Endometrial microvascular endothelial cells (primary cell): ENCODE results near the gene CHD1. TPM values are rescaled to one million over a fixed set of nuclear protein-coding genes. Genes with fewer than 3 reads are reported as not detected.
"Not testable (repeated sequence)": the region's sequence is repeated elsewhere in the genome, so short reads cannot be mapped to it uniquely, and the experiment has no call there.

Experiments
- in situ Hi-C: cut with HindIII; loops from 2 replicates; pipeline ENCODE4 v1.10.0; 2017; ENCODE audit warnings: low sequenced_read_pairs, low pct_unique_long_range_greater_than_20kb; ENCODE audit errors: inconsistent ontology term
- total RNA-seq: library from RNA; depleted of rRNA; stranded (reverse); fragments of >200 nt; gene quantifications from one replicate; pipeline ENCODE4 v1.2.3, GENCODE V29; 2015; ENCODE audit errors: inconsistent ontology term

The CHD1 gene
- 31.1 TPM for total RNA-seq

DNA sequence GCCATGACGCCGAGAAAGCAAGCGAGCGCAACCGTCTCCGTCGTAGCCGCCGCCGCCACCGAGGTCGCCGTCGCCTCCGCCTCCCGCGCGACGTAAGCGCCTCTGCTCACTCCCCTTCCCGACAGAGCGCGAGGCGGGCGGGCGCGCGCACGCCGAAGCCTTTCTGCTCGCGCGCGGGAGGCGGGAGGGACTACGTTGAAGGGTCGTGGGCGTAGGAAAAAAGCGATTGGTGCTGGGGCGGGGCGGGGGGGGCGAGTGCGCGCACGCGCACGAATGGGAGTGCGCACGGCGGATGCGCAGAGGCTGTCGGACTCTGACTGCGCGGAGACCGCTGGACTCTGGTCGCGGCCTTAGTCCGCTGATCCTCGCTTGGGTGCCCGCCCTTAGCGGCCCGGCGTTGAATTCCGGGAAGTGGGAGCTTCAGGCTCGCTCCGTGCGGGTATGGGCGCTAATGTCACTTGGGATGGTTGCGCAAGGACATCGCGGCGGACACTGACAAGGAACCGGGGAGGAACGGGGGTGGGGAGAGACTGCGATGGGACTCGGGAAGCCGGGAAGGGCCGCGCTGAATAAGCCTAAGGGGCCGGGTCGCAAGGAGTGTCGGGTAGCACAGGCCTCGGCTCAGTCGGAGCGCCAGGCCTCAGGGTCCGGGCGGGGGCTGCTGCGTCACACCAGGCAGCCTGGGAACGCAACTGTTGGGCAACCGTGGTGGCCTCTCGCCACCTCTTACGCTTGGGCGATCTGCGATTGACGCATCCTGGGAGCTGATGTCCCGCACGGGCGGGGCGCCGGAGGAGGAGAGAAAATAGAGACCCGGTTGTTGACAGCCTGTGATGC, at the start of gene CHD1:
Gene CHD1, minus strand, starts transcription at position 135 of the 837 bp plus-strand sequence. CDS start 2,621 bp downstream, outside the sequence.
- in situ Hi-C loops, result no loop called here

DNA sequence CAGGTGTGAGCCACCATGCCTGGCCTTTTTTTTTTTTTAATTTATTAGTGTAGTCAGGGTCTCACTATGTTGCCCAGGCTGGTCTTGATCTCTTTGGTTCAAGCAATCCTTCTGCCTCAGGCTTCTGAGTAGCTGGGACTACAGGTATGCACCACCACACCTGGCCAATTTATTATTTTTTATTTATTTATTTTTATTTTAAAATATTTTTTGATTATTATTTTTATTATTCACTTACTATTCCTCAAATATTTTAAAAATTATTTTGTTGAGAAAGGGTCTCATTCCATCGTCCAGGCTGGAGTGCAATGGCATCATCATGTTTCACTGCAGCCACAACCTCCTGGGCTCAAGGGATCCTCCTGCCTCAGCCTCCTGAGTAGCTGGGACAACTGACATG, 49.7 kb upstream of the CHD1 start:
- in situ Hi-C loops, result no loop called here

DNA sequence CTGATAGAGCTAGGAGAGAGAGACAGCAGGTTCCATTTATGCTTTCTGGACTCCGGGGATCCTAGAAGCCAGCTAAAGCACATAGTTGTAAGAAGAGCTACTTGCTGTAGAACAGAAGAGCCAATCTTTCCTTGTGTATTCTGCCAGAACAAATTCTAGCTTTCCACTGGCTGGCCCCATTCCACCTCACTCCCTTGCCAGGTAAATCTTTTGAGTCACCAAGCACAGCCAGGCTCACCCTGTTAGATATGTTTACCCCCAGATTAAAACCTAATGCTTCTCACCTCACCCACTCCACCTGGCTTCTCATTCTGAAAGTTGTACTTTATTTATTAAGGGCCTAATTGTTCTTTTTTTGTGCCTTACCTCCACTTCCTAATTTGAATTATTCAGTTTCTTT, 48.9 kb upstream of the CHD1 start:
- in situ Hi-C loops, result no loop called here

DNA sequence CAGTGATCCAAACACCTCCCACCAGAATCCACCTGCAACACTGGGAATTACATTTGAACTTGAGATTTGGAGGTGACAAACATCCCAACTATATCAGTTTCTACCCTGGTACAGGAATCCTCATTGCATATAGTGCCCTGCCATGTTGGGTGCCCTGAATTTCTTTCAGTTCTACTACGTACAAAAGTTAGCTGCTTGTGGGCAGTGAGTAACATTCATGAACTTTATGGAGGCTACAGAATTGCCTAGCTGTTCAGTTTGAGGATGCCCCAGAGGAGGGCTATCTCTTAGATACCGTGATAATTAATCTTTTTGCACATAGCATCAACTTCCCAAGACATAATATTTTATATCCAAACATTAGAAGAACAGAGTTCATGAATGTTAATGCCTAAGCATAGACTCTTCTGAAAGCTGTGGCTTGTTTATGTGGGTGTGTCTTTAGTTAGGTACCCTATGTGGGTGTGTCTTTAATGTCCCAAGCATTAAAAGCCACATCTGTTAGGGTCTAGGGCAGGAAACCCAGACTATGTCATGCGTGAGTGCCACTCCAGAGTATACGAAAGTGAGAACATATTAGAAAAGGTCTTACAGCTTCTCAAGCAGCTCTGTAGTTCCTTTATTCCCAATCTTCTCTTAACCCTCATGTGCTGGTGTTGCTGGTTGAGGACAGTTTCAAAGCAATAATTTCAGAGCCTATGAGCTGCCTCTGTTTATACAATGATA, 47.0 kb upstream of the CHD1 start:
- in situ Hi-C loops, result no loop called here

DNA sequence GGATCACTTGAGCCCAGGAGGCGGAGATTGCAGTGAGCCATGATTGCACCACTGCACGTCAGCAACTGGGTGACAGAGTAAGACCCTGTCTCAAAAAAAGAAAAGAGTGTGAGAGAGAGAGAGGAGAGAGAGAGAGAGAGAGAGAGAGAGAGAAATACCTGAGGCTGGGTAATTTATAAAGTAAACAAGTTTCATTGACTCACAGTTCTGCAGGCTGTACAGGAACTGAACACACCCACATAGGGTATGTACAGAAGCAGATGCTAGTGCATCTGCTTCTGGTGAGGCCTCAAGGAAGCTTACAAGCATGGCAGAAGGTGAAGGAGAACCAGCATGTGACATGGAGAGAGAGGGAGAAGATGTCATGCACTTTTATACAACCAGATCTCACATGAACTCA, 46.4 kb upstream of the CHD1 start:
- in situ Hi-C loops, result no loop called here

DNA sequence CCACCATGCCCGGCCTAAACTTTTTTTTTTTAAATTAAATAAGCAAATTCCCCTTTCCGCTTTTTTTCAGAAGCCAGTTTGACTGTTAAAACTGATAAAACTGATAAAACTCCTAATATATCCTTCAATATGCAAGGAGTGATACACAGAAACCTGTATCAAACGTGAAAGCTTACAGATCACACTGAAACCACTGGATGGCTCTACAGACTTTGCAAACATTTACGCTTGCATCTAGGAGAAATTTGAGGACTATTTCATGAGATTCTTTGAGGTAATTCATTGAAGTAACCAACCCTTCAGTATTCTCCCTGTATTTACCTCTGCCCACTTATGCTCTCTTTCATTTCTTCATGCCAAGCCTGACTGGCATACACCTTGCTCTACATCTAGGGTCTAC, 40.6 kb upstream of the CHD1 start:
- in situ Hi-C loops, result no loop called here

DNA sequence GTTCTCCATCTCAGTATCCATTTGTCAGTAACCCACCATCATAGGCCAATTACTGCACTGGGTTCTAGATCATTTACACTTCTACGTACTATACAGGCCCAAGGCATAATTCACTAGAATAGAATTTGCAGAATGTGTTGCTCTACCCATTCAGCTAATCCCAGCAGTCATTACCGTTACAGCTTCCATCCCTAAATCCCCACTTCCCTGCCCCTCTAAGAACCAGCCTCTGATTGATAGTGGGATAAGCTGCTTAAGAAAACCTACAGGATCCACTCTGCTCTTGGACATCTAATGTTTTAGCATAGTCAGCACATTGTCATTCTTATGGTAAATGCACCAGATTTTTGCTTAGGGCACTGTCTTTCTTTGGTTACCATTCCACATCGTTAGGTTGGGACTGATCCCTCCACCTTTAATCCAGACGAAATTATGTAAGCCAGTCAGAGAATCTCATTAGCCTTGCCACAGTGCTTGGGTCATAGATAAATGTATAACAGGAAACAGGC, 39.3 kb upstream of the CHD1 start:
- in situ Hi-C loops, result no loop called here

DNA sequence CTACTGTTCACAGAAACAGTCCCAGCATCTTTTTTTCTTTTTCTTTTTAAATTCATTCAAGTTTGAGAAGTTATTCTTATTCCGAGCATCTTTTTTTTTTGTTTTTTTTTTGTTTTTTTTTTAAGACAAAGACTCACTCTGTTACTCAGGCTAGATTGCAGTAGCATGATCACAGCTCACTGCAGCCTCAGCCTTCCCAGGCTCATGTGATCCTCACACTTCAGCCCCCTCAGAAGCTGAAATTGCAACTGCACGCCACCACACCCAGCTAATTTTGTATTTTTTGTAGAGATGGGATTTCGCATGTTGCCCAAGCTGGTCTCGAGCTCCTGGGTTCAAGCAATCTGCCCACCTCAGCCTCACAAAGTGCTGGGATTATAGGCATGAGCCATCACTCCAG, 36.4 kb upstream of the CHD1 start:
- in situ Hi-C loops, result no loop called here

DNA sequence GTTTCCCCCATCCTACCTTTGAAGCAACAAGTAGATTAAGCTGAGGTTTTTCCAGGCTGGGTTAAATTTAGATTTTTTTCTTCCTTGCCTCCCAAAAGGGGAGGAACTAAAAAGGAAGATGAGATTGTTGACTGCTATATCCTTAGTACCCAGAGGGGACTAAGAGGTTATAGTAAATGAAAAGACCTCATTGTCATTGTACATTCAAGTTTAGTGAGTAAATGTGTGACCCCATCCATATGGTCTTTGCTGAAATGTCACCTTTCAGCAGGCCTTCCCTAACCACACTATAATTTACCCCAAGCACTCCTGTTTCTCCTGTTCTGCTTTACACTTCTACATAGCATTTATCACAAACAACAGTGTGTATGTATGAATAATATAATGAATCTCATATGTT, 35.8 kb upstream of the CHD1 start:
- in situ Hi-C loops, result no loop called here

DNA sequence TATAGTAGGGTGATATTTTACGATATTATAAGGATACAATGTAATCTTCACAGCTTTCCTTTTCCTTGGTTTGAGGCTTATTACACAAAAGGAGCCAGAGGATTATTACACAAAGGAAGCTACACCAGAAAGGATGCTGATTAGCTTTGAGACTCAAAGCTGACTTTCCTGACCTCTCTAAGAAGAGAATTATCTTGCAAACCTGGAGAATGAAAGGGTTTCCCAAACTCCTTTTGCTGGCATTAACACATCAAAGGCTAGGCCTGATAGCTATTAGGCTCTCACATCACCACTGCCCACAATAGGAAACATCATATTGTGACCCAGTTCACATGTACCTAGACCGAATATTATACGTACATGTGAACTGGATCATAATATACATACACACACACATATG, 34.2 kb upstream of the CHD1 start:
- in situ Hi-C loops, result no loop called here

DNA sequence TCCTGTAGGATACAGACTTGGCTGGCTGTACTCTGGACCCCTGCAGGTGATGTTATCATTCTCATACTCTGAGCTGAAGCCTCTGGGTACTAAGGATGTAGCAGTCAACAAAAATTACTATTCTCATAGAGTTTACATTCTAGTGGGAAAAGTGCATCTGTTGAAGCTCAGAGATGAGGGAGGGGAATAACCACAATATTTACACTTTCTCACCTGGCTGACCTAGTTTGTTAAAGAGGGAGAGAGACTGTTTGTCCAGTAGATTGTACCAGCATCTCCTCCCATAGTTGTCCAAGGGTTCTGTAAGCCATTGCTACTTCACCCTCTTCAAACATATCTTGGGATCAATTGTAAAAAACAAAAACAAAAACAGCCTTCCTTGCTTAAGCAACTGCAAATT, 33.8 kb upstream of the CHD1 start:
- in situ Hi-C loops, result no loop called here

DNA sequence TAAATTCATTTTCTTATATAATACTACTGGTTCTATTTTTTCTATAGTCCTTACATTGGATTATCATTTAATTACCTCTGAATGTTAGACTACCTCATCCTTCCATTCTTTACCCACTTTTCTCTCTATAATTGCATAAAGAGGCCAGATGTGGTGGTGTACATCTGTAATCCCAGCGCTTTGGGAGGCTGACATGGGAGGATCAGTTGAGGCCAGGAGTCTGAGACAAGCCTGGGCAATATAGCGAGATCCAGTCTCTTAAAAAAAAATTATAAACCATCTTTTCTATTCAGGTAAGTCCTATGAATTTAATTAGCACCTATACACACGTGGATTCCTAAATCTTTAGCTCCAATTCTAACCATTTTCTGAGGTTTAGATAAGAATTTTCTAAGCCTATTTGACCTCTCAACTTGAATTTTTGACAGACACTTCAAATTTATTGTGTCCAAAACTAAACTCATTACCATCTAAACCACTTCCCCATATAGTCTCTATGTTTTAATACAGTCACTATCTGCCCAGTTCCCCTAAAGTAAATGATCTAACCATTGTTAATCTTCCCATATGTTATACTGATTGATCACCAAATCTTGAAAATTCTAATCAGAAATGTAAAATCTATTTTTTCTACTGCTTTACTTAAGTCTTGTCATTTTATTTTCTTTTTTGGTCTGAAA, 33.0 kb upstream of the CHD1 start:
- in situ Hi-C loops, result no loop called here

DNA sequence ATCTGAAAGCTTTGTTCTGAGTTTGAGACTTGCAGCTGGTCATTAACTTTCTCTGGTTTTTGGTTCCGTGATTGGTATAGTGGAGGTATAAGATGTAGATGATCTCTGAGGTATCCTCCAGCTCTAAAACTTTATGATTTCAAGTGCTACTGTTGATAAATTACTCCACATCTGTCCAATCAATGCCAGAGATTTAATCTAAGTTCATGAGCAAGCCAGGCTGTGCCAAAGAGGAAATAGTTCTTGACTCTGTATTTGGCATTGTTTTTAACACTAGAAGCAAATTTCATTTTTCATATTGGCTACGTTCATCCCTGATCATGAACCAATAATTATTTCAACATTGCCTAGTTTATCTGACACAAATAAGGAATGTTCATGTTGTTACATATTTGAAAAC, 28.5 kb upstream of the CHD1 start:
- in situ Hi-C loops, result no loop called here

DNA sequence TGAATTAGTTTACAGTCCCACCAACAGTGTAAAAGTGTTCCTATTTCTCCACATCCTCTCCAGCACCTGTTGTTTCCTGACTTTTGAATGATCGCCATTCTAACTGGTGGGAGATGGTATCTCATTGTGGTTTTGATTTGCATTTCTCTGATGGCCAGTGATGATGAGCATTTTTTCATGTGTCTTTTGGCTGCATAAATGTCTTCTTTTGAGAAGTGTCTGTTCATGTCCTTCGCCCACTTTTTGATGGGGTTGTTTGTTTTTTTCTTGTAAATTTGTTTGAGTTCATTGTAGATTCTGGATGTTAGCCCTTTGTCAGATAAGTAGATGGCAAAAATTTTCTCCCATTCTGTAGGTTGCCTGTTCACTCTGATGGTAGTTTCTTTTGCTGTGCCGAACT, 27.1 kb upstream of the CHD1 start:
- in situ Hi-C loops, result not testable (repeated sequence)

DNA sequence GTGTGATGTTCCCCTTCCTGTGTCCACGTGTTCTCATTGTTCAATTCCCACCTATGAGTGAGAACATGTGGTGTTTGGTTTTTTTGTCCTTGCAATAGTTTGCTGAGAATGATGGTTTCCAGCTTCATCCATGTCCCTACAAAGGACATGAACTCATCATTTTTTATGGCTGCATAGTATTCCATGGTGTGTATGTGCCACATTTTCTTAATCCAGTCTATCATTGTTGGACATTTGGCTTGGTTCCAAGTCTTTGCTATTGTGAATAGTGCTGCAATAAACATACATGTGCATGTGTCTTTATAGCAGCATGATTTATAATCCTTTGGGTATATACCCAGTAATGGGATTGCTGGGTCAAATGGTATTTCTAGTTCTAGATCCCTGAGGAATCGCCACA, 26.7 kb upstream of the CHD1 start:
- in situ Hi-C loops, result not testable (repeated sequence)

DNA sequence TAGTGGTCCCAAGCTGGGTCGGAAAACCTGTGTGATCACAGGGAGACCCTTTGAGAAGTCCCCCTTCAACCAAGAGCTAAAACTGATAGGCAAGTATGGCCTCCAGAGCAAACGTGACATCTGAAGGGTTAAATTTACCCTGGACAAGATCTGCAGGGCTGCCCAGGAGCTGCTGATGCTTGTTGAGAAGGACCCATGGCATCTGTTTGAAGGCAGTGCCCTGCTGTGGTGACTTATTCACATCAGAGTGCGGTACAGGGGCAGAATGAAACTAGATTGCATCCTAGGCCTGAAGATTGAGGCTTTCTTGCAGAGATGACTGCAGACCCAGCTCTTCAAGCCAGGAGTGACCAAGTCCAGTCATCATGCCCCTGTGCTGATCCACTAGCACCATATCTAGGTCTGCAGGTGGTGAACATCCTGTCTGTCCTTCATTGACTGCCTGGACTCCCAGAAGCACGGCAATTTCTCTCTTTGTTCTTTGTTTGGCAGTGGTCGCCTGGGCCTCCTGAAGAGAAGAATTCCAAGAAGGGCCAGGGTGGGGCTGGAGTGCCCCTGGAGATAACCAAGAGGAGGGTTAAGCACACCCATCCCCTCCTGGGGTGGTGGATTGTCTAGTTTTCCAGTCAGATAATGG, 25.7 kb upstream of the CHD1 start:
- in situ Hi-C loops, result no loop called here

DNA sequence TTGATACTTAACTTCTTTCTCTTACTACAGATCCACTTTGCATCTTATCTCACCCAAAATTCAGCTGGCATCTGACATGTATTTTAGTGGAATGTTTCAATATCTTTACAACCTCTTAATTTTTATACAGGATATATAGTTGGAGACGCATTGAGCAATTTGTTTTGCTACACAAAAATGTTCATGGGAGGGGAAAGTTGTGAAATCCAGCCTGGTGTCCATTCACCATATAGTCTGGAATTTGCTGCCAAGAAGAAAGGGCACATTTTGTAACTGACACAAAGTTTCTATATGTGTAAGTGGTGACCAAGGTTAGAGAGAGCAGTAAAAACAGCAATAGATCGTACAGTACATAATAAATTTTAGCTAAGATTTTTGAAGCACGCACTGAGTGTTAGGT, 14.0 kb upstream of the CHD1 start:
- in situ Hi-C loops, result no loop called here

DNA sequence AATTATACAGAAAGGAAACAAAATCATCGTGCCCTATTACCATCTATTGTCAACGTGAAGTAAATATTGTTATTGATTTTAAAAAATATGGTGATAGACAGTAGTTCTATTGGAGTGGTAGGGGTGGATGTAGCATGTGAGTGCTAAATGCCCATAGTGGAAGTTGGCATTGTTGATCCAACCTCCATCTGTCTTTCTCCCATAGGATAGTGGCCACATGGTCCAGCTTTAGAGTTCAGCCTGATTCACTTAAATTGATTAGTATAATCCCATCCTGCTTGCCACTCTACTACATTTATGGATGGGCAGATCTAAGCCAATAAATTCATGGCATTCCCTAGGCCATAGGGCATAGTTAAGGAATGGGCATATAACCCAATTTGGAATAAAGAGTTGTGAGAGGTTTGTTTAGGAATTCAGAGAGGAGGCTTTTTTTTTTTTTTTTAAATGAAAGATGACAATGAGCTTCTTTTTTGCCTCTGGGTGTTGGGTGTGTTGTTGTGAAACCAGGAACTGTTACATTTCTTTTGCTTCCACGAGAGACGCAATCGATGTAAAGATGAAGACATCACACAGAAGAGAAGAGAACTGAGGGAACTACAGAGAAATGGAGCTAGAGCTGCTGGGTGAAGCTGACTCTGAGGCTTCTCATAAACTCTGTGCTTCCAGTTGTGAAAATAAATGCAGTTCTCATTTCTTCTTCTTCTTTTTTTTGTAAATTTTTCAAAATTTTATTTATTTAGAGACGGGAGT, 12.5 kb upstream of the CHD1 start:
- in situ Hi-C loops, result no loop called here

DNA sequence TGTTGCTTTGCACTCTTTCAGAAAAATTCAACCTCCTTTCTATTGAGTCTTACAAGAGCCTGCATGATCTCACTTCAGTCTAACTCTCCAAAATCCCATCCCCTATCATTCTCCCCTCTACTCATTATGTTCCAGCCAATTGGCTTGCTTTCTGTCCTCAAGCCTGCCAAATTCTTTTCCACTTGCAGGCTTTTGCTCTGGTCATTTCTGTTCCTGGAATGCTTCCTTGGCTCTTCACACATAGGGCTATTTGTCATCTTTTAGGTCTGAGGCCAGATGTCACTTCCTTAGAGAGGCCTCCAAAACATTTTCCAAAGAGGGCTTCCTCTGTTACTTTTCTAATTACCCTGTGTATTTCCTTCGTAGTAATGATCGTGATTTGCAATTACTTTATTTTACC, 11.8 kb upstream of the CHD1 start:
- in situ Hi-C loops, result no loop called here
